Right atrium auricular region (tissue), 2 donors: ENCODE results near the gene ANKDD1B. TPM values are rescaled to one million over a fixed set of nuclear protein-coding genes. Genes with fewer than 3 reads are reported as not detected.
"Not testable (repeated sequence)": the region's sequence is repeated elsewhere in the genome, so short reads cannot be mapped to it uniquely, and the experiment has no call there.

Experiments
- DNase-seq: peaks from one replicate; pipeline ENCODE4 v3.0.0-alpha.2; 2019; ENCODE audit warnings: low spot score
- H3K27ac ChIP-seq, 2 donors: fragments of 200-600 bp; sonication (generic); 1 replicate in 1 of 2; 2 replicates in 1 of 2; pipeline ENCODE4 v1.5.1; 2016 to 2019
- H3K27me3 ChIP-seq, 2 donors: fragments of 200-600 bp; sonication (generic); one replicate each; pipeline versions ENCODE4 v1.5.1 to v1.6.0; 2017 to 2019
- H3K36me3 ChIP-seq: fragments of 200-600 bp; sonication (generic); one replicate; pipeline ENCODE4 v1.5.1; 2016
- H3K4me1 ChIP-seq, 2 donors: fragments of 200-600 bp; sonication (generic); one replicate each; pipeline versions ENCODE4 v1.5.1 to v1.6.0; 2017 to 2019
- H3K4me3 ChIP-seq, 2 donors: fragments of 200-600 bp; sonication (generic); 1 replicate in 1 of 2; 2 replicates in 1 of 2; pipeline ENCODE4 v1.5.1; 2017 to 2019; ENCODE audit warnings: mild to moderate bottlenecking in 1 of 2, moderate library complexity in 1 of 2
- H3K9me3 ChIP-seq, 2 donors: fragments of 200-600 bp; sonication (generic); one replicate each; pipeline ENCODE4 v1.5.1; 2019
- CTCF ChIP-seq, 2 donors: fragments of 200-600 bp; sonication (generic); IDR thresholded peaks; one replicate each; pipeline ENCODE4 v1.5.1; 2019; ENCODE audit warnings: antibody characterized with exemption in 2 of 2
- total RNA-seq, 2 donors: library from RNA; depleted of rRNA; stranded (reverse); fragments of >200 nt; gene quantifications; one replicate each; pipeline ENCODE4 v1.1.0, GENCODE V29; 2016

The ANKDD1B gene
- total RNA-seq, 2 donors from 2014 or later, result not detected

- Histone ChIP-seq H3K27me3 (no peaks in the 10 kb centered on the region), H3K36me3 (no peaks in the 10 kb centered on the region), H3K27ac (no peak overlapping the region), H3K4me3 (no peak overlapping the region), H3K4me1 (peaks cover 0 to 12% of the 10 kb centered on the region in 2 donors), H3K9me3 (no peaks in the 10 kb centered on the region)
- DNase-seq, result no peak
- no peak for TF ChIP-seq CTCF (IDR thresholded peaks at IDR 0.05)
Observed at GRCh38 chr5:75610201-75610600, 1.1 kb upstream of the ANKDD1B start.

DNA sequence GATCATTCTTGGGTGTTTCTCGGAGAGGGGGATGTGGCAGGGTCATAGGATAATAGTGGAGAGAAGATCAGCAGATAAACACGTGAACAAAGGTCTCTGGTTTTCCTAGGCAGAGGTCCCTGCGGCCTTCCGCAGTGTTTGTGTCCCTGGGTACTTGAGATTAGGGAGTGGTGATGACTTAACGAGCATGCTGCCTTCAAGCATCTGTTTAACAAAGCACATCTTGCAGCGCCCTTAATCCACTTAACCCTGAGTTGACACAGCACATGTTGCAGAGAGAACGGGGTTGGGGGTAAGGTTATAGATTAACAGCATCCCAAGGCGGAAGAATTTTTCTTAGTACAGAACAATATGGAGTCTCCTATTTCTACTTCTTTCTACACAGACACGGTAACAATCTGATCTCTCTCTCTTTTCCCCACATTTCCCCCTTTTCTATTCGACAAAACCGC, 368 bp upstream of the ANKDD1B start:
- Histone ChIP-seq H3K4me3 (peak overlapping the region in 1 of 2 donors; percentile 51), H3K4me1 (peaks cover 0 to 12% of the 10 kb centered on the region in 2 donors)
- H3K9me3 ChIP-seq, H3K27me3 ChIP-seq, H3K36me3 ChIP-seq, DNase-seq, H3K27ac ChIP-seq: not testable (repeated sequence)

- Histone ChIP-seq H3K9me3 (no peaks in the 10 kb centered on the region), H3K27ac (no peak overlapping the region), H3K27me3 (no peaks in the 10 kb centered on the region), H3K36me3 (no peaks in the 10 kb centered on the region), H3K4me1 (peaks cover 0 to 12% of the 10 kb centered on the region in 2 donors), H3K4me3 (peak overlapping the region; percentile 35 to 51)
- TF ChIP-seq CTCF (IDR thresholded peaks at IDR 0.05), result no peak
- no peak for DNase-seq
Observed at GRCh38 chr5:75612226-75612569, 945 bp downstream of the ANKDD1B start.

- no peaks in the 10 kb centered on the region for H3K9me3 ChIP-seq
- peaks cover 0 to 12% of the 10 kb centered on the region in 2 donors for H3K4me1 ChIP-seq
- H3K36me3 ChIP-seq, result no peaks in the 10 kb centered on the region
- TF ChIP-seq CTCF (IDR thresholded peaks at IDR 0.05), result no peak
- H3K4me3 ChIP-seq, result no peak overlapping the region
- no peak overlapping the region for H3K27ac ChIP-seq
- no peak for DNase-seq
- no peaks in the 10 kb centered on the region for H3K27me3 ChIP-seq
Observed at GRCh38 chr5:75612901-75613300, 1.6 kb downstream of the ANKDD1B start.

GRCh38 chr5:75614176-75614575, 2.9 kb downstream of the ANKDD1B start:
- DNase-seq, result no peak
- Histone ChIP-seq H3K27ac (no peak overlapping the region), H3K27me3 (no peaks in the 10 kb centered on the region), H3K36me3 (no peaks in the 10 kb centered on the region), H3K9me3 (no peaks in the 10 kb centered on the region), H3K4me1 (peaks cover 0 to 12% of the 10 kb centered on the region in 2 donors), H3K4me3 (no peak overlapping the region)
- TF ChIP-seq CTCF (IDR thresholded peaks at IDR 0.05), result no peak

DNA sequence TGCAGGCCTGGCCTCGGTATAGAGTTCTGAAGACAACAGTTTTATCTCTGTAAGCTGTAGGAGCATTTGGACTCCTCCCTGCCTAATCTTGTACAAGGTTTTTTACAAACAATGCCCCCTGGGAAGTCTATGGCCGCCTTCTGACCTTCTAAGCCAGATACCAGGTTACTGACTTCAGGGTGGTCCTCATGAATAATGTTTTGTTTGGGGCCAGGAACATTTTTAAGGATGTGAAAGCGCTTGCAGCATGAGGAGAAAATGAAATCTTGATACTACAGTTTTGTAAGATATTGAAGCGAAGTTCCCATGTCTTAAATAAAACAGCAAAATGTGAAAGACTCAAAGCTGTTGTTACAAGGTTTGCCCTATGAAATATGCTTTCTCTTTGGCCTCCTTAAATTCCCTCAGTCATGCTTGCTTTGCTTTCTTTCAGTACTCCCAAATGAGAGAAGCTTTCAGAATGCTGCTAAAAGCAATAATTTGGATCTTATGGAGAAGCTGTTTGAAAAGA, 5.2 kb downstream of the ANKDD1B start:
- no peak overlapping the region for H3K4me3 ChIP-seq
- no peaks in the 10 kb centered on the region for H3K27me3 ChIP-seq
- H3K27ac ChIP-seq, result no peak overlapping the region
- no peaks in the 10 kb centered on the region for H3K36me3 ChIP-seq
- H3K9me3 ChIP-seq, result no peaks in the 10 kb centered on the region
- no peak for DNase-seq
- no peak for TF ChIP-seq CTCF (IDR thresholded peaks at IDR 0.05)
- H3K4me1 ChIP-seq, result peaks cover 0 to 5% of the 10 kb centered on the region in 2 donors
